GM23338 (cell line): ENCODE measurements around the gene WDR47. TPM values are rescaled to one million over a fixed set of nuclear protein-coding genes. Genes with fewer than 3 reads are reported as not detected.

Experiments
- ATAC-seq: fragments of 200-7000 bp; cut with Tn5 transposase; 3 replicates; pipeline ENCODE4 v1.9.1; 2020
- DNase-seq: peaks from one replicate; pipeline ENCODE4 v3.0.0-alpha.2; 2015; ENCODE audit warnings: low spot score
- H2AFZ ChIP-seq: fragments of 200-600 bp; sonication (generic); 2 replicates; pipeline ENCODE4 v1.8.0; 2016; ENCODE audit warnings: antibody characterized with exemption, mild to moderate bottlenecking, moderate library complexity
- H3F3A ChIP-seq: fragments of 200-600 bp; sonication (generic); replicated peaks from 2 replicates; pipeline ENCODE4 v1.8.0; 2017; ENCODE audit warnings: antibody characterized with exemption, mixed run types, low read depth
- H3K27ac ChIP-seq: fragments of 200-600 bp; sonication (generic); 2 replicates; pipeline ENCODE4 v1.6.1; 2016; ENCODE audit warnings: low read depth
- H3K27me3 ChIP-seq: fragments of 200-600 bp; sonication (generic); 2 replicates; pipeline ENCODE4 v1.8.0; 2016; ENCODE audit warnings: mild to moderate bottlenecking, mixed run types, moderate library complexity; ENCODE audit not compliant: insufficient read depth
- H3K36me3 ChIP-seq: fragments of 200-600 bp; sonication (generic); 2 replicates; pipeline ENCODE4 v1.8.0; 2016; ENCODE audit warnings: mild to moderate bottlenecking; ENCODE audit not compliant: insufficient read depth
- H3K4me1 ChIP-seq: fragments of 200-600 bp; sonication (generic); 2 replicates; pipeline ENCODE4 v1.8.0; 2016; ENCODE audit warnings: mild to moderate bottlenecking, moderate library complexity; ENCODE audit not compliant: insufficient read depth
- H3K4me2 ChIP-seq: fragments of 200-600 bp; sonication (generic); 2 replicates; pipeline ENCODE4 v1.7.1; 2017; ENCODE audit warnings: mixed run types
- H3K4me3 ChIP-seq: fragments of 200-600 bp; sonication (generic); 2 replicates; pipeline ENCODE4 v1.6.1; 2016; ENCODE audit warnings: mixed run types
- H3K79me2 ChIP-seq: fragments of 200-600 bp; sonication (generic); replicated peaks from 2 replicates; pipeline ENCODE4 v1.8.0; 2017; ENCODE audit warnings: mild to moderate bottlenecking; ENCODE audit not compliant: insufficient read depth
- H3K9me2 ChIP-seq: fragments of 200-600 bp; sonication (generic); 2 replicates; pipeline ENCODE4 v1.8.0; 2017; ENCODE audit not compliant: insufficient read depth
- H4K20me1 ChIP-seq: fragments of 200-600 bp; sonication (generic); replicated peaks from 2 replicates; pipeline ENCODE4 v1.8.0; 2017; ENCODE audit warnings: mild to moderate bottlenecking; ENCODE audit not compliant: insufficient read depth
- H3K27ac Mint-ChIP-seq: 2 replicates; pipeline ENCODE4 v1.8.0; 2020; ENCODE audit warnings: inconsistent platforms, mild to moderate bottlenecking, moderate library complexity, mixed read lengths
- H3K27me3 Mint-ChIP-seq: 3 replicates; pipeline ENCODE4 v1.8.0; 2022; ENCODE audit warnings: low read depth, mild to moderate bottlenecking, moderate library complexity, mixed read lengths, inconsistent platforms; ENCODE audit not compliant: insufficient read depth, poor library complexity
- H3K36me3 Mint-ChIP-seq: 3 replicates; pipeline ENCODE4 v1.8.0; 2021; ENCODE audit warnings: low read depth, mild to moderate bottlenecking, inconsistent platforms, moderate library complexity, mixed read lengths
- H3K4me1 Mint-ChIP-seq: 3 replicates; pipeline ENCODE4 v1.8.0; 2020; ENCODE audit warnings: mild to moderate bottlenecking, inconsistent platforms, mixed read lengths
- H3K4me3 Mint-ChIP-seq: 3 replicates; pipeline ENCODE4 v1.8.0; 2021; ENCODE audit warnings: moderate library complexity, mild to moderate bottlenecking, inconsistent platforms, mixed read lengths
- H3K9me3 Mint-ChIP-seq: 3 replicates; pipeline ENCODE4 v1.8.0; 2020; ENCODE audit warnings: moderate library complexity, mild to moderate bottlenecking, inconsistent platforms, mixed read lengths
- CREB1 ChIP-seq: fragments of 250-450 bp; sonication (Bioruptor Pico); IDR thresholded peaks from 2 replicates; pipeline ENCODE4 v1.5.0; 2020; ENCODE audit warnings: low read depth, mild to moderate bottlenecking, moderate library complexity
- EZH2 ChIP-seq: fragments of 200-600 bp; sonication (generic); IDR thresholded peaks from one replicate; pipeline ENCODE4 v1.8.0; 2017; ENCODE audit warnings: antibody characterized with exemption, mild to moderate bottlenecking, low read depth; ENCODE audit not compliant: unreplicated experiment
- EZH2phosphoT487 ChIP-seq: fragments of 200-600 bp; sonication (generic); IDR thresholded peaks from one replicate; pipeline ENCODE4 v1.8.1; 2018; ENCODE audit warnings: antibody characterized with exemption; ENCODE audit not compliant: unreplicated experiment
- JUNB ChIP-seq: IDR thresholded peaks from one replicate; pipeline ENCODE4 v1.6.1; 2016; ENCODE audit warnings: antibody characterized with exemption; ENCODE audit not compliant: unreplicated experiment
- NANOG ChIP-seq: IDR thresholded peaks from 2 replicates; pipeline ENCODE4 v1.6.1; 2016; ENCODE audit warnings: antibody characterized with exemption, borderline replicate concordance
- POLR2AphosphoS5 ChIP-seq: IDR thresholded peaks from 2 replicates; pipeline ENCODE4 v1.6.1; 2016; ENCODE audit warnings: antibody characterized with exemption, low read depth
- STAT1 ChIP-seq: IDR thresholded peaks from one replicate; pipeline ENCODE4 v1.6.1; 2016; ENCODE audit warnings: antibody characterized with exemption; ENCODE audit not compliant: unreplicated experiment
- ZNF114 ChIP-seq: fragments of 250-450 bp; sonication (Bioruptor Pico); IDR thresholded peaks from 2 replicates; pipeline ENCODE4 v1.5.0; 2020; ENCODE audit warnings: mild to moderate bottlenecking, moderate library complexity
- ZNF331 ChIP-seq: fragments of 250-450 bp; sonication (Bioruptor Pico); IDR thresholded peaks from 2 replicates; pipeline ENCODE4 v1.5.0; 2020; ENCODE audit warnings: low read depth, mild to moderate bottlenecking, moderate library complexity
- polyA plus RNA-seq: library from polyadenylated mRNA; unstranded; fragments of >200 nt; fragmentation: Nextera tagmentation; extraction: Ambion mirVana; gene quantifications from 2 replicates; pipeline ENCODE4 v1.2.1, GENCODE V29; 2016
- total RNA-seq: library from RNA; depleted of rRNA; stranded (reverse); fragments of >200 nt; shearing (Covaris generic); gene quantifications from 2 replicates; pipeline ENCODE4 v1.2.3, GENCODE V29; 2014
- TF ChIP-seq, protein P1 (sequence below): fragments of 250-450 bp; sonication (Bioruptor Pico); IDR thresholded peaks from 2 replicates; pipeline ENCODE4 v1.5.0; 2020; ENCODE audit warnings: mild to moderate bottlenecking, moderate library complexity
- TF ChIP-seq, protein P2 (sequence below), 2 experiments: fragments of 200-600 bp in 1 of 2; sonication (generic) in 1 of 2; conservative IDR thresholded peaks; 2 replicates each; pipeline versions ENCODE4 v1.5.1 to v1.6.1; 2016 to 2017; ENCODE audit warnings: antibody characterized with exemption in 2 of 2, low read depth in 2 of 2, mild to moderate bottlenecking in 2 of 2, moderate library complexity in 1 of 2
- TF ChIP-seq, protein P3 (sequence below): IDR thresholded peaks from 2 replicates; pipeline ENCODE4 v1.6.1; 2016; ENCODE audit warnings: antibody characterized with exemption
- TF ChIP-seq, protein P4 (sequence below): IDR thresholded peaks from one replicate; pipeline ENCODE4 v1.6.1; 2018; ENCODE audit warnings: antibody characterized with exemption; ENCODE audit not compliant: unreplicated experiment

WDR47 gene
- total and polyA plus RNA-seq, 2 experiments from 2014 or later: 3.9 to 5.2 TPM

DNA sequence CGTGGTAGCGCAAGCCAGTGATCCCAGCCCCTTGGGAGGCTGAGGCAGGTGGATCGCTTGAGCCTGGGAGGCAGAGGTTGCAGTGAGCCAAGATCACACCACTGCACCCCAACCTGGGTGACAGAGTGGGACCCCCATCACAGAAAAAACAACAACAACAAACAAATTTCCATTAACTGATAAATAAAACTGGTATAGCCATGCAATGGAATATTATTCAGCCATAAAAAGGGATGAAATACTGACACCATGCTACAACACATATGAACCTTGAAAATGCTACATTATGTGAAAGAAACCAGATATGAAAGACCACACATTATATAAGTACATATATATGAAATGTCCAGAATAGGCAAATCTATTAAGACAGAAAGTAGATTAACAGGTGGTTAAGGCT is 90.7 kb downstream of the WDR47 start:
- H3F3A ChIP-seq: peaks cover 10% of the 10 kb centered on the region; the same call in 1 of the 2 replicates
- DNase-seq (no peak), ATAC-seq (no peak)
- Mint-ChIP-seq H3K9me3 (no peaks in the 10 kb centered on the region), H3K36me3 (peaks cover 29% of the 10 kb centered on the region), H3K4me3 (no peak overlapping the region), H3K27ac (no peak overlapping the region), H3K4me1 (peaks cover 34% of the 10 kb centered on the region), H3K27me3 (peaks cover 3% of the 10 kb centered on the region)
- peaks cover 4% of the 10 kb centered on the region; the same call in 1 of the 2 replicates for H4K20me1 ChIP-seq
- H3K27ac ChIP-seq: no peak overlapping the region
- H3K36me3 ChIP-seq: no peaks in the 10 kb centered on the region
- H3K27me3 ChIP-seq: no peaks in the 10 kb centered on the region
- peaks cover 48% of the 10 kb centered on the region for H3K4me1 ChIP-seq
- H3K9me2 ChIP-seq: no peaks in the 10 kb centered on the region; the same call in 1 of the 2 replicates
- TF ChIP-seq CREB1 (CRISPR knock-in tag) (no peak), JUNB (no peak), ZNF114 (CRISPR knock-in tag) (no peak), STAT1 (no peak), POLR2AphosphoS5 (no peak), ZNF331 (CRISPR knock-in tag) (no peak), EZH2 (no peak), EZH2phosphoT487 (no peak), NANOG (no peak)
- TF ChIP-seq, protein P1, sequence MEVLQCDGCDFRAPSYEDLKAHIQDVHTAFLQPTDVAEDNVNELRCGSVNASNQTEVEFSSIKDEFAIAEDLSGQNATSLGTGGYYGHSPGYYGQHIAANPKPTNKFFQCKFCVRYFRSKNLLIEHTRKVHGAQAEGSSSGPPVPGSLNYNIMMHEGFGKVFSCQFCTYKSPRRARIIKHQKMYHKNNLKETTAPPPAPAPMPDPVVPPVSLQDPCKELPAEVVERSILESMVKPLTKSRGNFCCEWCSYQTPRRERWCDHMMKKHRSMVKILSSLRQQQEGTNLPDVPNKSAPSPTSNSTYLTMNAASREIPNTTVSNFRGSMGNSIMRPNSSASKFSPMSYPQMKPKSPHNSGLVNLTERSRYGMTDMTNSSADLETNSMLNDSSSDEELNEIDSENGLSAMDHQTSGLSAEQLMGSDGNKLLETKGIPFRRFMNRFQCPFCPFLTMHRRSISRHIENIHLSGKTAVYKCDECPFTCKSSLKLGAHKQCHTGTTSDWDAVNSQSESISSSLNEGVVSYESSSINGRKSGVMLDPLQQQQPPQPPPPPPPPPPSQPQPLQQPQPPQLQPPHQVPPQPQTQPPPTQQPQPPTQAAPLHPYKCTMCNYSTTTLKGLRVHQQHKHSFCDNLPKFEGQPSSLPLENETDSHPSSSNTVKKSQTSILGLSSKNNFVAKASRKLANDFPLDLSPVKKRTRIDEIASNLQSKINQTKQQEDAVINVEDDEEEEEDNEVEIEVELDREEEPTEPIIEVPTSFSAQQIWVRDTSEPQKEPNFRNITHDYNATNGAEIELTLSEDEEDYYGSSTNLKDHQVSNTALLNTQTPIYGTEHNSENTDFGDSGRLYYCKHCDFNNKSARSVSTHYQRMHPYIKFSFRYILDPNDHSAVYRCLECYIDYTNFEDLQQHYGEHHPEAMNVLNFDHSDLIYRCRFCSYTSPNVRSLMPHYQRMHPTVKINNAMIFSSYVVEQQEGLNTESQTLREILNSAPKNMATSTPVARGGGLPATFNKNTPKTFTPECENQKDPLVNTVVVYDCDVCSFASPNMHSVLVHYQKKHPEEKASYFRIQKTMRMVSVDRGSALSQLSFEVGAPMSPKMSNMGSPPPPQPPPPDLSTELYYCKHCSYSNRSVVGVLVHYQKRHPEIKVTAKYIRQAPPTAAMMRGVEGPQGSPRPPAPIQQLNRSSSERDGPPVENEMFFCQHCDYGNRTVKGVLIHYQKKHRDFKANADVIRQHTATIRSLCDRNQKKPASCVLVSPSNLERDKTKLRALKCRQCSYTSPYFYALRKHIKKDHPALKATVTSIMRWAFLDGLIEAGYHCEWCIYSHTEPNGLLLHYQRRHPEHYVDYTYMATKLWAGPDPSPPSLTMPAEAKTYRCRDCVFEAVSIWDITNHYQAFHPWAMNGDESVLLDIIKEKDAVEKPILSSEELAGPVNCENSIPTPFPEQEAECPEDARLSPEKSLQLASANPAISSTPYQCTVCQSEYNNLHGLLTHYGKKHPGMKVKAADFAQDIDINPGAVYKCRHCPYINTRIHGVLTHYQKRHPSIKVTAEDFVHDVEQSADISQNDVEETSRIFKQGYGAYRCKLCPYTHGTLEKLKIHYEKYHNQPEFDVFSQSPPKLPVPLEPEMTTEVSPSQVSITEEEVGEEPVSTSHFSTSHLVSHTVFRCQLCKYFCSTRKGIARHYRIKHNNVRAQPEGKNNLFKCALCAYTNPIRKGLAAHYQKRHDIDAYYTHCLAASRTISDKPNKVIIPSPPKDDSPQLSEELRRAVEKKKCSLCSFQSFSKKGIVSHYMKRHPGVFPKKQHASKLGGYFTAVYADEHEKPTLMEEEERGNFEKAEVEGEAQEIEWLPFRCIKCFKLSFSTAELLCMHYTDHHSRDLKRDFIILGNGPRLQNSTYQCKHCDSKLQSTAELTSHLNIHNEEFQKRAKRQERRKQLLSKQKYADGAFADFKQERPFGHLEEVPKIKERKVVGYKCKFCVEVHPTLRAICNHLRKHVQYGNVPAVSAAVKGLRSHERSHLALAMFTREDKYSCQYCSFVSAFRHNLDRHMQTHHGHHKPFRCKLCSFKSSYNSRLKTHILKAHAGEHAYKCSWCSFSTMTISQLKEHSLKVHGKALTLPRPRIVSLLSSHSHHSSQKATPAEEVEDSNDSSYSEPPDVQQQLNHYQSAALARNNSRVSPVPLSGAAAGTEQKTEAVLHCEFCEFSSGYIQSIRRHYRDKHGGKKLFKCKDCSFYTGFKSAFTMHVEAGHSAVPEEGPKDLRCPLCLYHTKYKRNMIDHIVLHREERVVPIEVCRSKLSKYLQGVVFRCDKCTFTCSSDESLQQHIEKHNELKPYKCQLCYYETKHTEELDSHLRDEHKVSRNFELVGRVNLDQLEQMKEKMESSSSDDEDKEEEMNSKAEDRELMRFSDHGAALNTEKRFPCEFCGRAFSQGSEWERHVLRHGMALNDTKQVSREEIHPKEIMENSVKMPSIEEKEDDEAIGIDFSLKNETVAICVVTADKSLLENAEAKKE (CRISPR knock-in tag): no peak
- TF ChIP-seq, protein P2, sequence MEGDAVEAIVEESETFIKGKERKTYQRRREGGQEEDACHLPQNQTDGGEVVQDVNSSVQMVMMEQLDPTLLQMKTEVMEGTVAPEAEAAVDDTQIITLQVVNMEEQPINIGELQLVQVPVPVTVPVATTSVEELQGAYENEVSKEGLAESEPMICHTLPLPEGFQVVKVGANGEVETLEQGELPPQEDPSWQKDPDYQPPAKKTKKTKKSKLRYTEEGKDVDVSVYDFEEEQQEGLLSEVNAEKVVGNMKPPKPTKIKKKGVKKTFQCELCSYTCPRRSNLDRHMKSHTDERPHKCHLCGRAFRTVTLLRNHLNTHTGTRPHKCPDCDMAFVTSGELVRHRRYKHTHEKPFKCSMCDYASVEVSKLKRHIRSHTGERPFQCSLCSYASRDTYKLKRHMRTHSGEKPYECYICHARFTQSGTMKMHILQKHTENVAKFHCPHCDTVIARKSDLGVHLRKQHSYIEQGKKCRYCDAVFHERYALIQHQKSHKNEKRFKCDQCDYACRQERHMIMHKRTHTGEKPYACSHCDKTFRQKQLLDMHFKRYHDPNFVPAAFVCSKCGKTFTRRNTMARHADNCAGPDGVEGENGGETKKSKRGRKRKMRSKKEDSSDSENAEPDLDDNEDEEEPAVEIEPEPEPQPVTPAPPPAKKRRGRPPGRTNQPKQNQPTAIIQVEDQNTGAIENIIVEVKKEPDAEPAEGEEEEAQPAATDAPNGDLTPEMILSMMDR (conservative IDR thresholded peaks at IDR 0.05; ENCODE audit: low read depth in 2 of 2): no peak
- TF ChIP-seq, protein P3, sequence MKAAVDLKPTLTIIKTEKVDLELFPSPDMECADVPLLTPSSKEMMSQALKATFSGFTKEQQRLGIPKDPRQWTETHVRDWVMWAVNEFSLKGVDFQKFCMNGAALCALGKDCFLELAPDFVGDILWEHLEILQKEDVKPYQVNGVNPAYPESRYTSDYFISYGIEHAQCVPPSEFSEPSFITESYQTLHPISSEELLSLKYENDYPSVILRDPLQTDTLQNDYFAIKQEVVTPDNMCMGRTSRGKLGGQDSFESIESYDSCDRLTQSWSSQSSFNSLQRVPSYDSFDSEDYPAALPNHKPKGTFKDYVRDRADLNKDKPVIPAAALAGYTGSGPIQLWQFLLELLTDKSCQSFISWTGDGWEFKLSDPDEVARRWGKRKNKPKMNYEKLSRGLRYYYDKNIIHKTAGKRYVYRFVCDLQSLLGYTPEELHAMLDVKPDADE: no peak
- TF ChIP-seq, protein P4, sequence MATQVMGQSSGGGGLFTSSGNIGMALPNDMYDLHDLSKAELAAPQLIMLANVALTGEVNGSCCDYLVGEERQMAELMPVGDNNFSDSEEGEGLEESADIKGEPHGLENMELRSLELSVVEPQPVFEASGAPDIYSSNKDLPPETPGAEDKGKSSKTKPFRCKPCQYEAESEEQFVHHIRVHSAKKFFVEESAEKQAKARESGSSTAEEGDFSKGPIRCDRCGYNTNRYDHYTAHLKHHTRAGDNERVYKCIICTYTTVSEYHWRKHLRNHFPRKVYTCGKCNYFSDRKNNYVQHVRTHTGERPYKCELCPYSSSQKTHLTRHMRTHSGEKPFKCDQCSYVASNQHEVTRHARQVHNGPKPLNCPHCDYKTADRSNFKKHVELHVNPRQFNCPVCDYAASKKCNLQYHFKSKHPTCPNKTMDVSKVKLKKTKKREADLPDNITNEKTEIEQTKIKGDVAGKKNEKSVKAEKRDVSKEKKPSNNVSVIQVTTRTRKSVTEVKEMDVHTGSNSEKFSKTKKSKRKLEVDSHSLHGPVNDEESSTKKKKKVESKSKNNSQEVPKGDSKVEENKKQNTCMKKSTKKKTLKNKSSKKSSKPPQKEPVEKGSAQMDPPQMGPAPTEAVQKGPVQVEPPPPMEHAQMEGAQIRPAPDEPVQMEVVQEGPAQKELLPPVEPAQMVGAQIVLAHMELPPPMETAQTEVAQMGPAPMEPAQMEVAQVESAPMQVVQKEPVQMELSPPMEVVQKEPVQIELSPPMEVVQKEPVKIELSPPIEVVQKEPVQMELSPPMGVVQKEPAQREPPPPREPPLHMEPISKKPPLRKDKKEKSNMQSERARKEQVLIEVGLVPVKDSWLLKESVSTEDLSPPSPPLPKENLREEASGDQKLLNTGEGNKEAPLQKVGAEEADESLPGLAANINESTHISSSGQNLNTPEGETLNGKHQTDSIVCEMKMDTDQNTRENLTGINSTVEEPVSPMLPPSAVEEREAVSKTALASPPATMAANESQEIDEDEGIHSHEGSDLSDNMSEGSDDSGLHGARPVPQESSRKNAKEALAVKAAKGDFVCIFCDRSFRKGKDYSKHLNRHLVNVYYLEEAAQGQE: no peak
- H2AFZ ChIP-seq: no peak overlapping the region
- no peak overlapping the region for H3K4me3 ChIP-seq
- no peak overlapping the region for H3K4me2 ChIP-seq
- H3K79me2 ChIP-seq: peaks cover 77% of the 10 kb centered on the region
